Measurements from ENCODE around the gene ADGRA1.

ADGRA1 gene

DNA sequence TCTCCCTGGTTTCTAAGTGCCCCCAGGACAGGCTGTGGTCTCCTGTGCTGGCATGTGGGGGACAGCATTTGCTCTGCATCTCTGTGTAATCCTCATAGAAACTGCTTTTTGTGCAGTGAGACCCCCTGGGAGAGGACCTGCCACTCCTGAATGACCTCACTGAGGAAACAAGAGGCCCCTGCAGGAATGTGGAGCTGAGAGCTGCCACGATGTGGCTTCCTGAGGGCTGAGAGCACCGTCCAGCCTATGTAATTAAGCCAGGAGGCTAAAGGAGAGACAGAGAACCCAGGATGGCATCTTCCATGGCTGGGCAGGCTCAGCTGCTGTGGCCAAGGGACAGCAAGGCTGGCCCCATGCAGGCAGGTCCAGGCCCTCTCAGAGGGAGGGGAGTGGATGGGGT lies 32.3 kb upstream of the ADGRA1 start:
- TF ChIP-seq, protein P1, sequence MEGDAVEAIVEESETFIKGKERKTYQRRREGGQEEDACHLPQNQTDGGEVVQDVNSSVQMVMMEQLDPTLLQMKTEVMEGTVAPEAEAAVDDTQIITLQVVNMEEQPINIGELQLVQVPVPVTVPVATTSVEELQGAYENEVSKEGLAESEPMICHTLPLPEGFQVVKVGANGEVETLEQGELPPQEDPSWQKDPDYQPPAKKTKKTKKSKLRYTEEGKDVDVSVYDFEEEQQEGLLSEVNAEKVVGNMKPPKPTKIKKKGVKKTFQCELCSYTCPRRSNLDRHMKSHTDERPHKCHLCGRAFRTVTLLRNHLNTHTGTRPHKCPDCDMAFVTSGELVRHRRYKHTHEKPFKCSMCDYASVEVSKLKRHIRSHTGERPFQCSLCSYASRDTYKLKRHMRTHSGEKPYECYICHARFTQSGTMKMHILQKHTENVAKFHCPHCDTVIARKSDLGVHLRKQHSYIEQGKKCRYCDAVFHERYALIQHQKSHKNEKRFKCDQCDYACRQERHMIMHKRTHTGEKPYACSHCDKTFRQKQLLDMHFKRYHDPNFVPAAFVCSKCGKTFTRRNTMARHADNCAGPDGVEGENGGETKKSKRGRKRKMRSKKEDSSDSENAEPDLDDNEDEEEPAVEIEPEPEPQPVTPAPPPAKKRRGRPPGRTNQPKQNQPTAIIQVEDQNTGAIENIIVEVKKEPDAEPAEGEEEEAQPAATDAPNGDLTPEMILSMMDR (conservative IDR thresholded peaks at IDR 0.05; ENCODE audit: low read depth, low read length) = no peak
- DNase-seq (ENCODE audit: low read depth) = no peak
- H3K4me3 ChIP-seq (ENCODE audit: low read length) = no peak overlapping the region

DNA sequence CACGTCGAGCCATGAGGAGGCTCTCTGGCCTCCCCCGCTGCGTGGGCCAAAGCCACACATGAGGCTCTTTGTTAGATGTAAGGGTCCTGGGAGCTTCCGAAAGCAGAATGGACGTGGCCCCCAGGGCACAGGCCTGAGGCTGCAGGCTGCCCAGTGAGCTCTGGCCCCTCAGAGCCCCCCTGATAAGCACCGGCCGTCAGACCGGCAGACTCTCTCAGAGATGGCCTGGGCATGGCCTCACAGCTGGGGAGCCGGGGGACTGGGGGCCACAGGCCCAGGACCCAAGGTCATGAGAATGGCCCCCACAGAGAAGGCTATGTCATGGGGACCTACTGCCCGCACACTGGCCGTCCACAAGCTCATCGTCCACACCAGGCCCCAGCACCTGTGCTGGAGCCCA lies 31.7 kb upstream of the ADGRA1 start:
- DNase-seq (ENCODE audit: low read depth) = no peak
- no peak overlapping the region for H3K4me3 ChIP-seq (ENCODE audit: low read length)
- TF ChIP-seq, protein P1 (conservative IDR thresholded peaks at IDR 0.05; ENCODE audit: low read depth, low read length) = no peak

DNA sequence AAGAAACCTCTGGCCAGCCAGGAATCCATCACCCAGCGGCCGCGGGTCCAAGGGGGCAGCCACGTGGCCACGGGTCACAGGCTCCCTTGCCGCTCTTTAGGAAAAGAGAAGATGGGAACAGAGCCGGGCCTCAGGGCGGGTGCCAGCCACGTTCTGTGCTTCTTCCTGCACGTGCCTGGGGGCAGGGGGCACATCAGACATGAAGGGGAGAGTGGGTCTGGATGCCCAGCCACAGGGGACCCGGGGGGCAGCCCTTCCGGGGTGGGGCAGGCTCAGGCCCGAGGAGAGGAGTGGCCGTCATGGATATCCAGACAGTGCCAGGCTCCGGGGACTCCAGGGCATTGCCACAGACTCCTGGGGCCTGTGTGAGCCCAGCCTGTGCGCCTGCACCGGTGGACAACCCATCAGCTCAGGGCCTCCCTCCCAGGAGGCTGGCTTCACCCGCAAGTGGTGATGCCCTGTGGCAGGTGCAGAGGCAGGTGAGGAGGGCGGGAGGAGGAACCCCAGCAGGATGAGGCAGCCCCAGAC lies 31.0 kb upstream of the ADGRA1 start:
- H3K4me3 ChIP-seq (ENCODE audit: low read length) = no peak overlapping the region
- DNase-seq (ENCODE audit: low read depth) = no peak
- TF ChIP-seq, protein P1 (conservative IDR thresholded peaks at IDR 0.05; ENCODE audit: low read depth, low read length) = no peak

DNA sequence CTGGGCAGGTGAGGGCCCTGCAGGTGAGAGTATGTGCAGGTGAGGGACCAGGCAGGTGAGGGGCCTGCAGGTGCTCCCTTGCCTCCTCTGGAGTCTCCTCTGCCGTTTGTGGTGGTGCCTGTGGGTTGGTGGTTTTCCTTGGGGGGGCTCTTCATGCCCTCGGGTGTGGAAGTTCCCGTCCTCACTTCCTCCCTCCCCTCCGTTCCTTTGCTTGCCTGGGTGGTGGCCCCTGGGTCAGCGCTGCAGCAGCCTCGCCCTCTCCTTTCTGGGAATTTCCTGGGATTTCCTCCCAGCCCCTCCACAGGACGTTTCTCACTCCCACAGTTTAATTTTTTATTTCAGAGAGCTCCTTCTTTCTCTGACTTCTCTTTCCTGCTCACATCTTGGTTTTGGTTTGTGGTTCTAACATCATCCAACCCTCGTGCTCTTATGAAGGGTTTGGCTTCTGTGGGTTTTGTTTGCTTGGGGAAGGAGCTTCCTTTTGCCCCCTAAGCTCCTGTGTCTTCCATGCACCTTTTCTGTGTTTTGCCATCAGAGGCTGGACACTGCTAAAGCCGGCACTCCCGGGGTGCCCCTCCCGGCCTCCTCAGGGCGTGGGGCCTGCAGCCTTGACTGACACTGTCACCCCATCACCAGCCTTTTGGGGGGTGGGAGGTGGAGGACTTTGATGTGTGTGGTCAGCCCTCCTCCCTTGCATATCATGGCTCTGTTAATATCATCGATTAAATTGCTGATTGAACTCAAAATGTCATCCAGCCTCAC lies 29.2 kb upstream of the ADGRA1 start:
- no peak overlapping the region for H3K4me3 ChIP-seq (ENCODE audit: low read length)
- DNase-seq (ENCODE audit: low read depth) = no peak
- TF ChIP-seq, protein P1 (conservative IDR thresholded peaks at IDR 0.05; ENCODE audit: low read depth, low read length) = no peak

DNA sequence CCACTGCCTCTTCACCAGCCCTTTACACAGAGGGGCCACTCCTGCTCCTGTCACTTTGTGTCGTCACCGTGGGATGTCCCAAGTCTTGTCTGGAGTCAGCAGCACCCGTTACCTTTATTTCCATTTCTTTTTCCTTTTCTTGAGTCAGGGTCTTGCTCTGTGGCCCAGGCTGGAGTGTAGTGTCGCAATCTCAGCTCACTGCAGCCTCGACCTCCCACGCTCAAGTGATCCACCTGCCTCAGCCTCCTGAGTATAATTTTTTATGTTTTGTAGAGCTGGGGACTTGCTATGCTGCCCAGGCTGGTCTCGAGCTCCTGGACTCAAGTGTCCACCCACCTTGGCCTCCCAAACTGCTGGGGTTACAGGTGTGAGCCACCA lies 28.6 kb upstream of the ADGRA1 start:
- no peak for DNase-seq (ENCODE audit: low read depth)
- TF ChIP-seq, protein P1 (conservative IDR thresholded peaks at IDR 0.05; ENCODE audit: low read depth, low read length) = no peak
- H3K4me3 ChIP-seq (ENCODE audit: low read length) = no peak overlapping the region

DNA sequence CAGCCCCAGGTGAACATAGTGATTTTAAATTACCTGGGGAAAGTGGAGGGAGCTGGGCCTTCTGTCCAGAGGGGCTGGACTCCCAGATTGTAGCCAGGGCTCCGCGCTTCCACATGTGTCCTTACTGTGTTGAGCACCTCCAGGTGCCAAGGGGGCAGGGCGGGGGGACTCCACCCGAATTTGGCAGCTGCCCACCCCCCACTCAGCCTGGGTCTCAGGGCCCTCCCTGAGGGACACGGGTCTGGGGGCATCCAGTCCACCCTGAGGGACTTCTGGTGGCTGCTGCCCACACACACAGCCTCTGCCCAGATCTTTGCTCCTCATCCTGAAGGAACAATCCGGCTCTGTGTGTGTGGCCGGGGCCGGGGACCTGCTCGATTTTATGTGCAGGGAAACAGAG lies 28.2 kb upstream of the ADGRA1 start:
- no peak overlapping the region for H3K4me3 ChIP-seq (ENCODE audit: low read length)
- no peak for DNase-seq (ENCODE audit: low read depth)
- TF ChIP-seq, protein P1 (conservative IDR thresholded peaks at IDR 0.05; ENCODE audit: low read depth, low read length) = no peak

DNA sequence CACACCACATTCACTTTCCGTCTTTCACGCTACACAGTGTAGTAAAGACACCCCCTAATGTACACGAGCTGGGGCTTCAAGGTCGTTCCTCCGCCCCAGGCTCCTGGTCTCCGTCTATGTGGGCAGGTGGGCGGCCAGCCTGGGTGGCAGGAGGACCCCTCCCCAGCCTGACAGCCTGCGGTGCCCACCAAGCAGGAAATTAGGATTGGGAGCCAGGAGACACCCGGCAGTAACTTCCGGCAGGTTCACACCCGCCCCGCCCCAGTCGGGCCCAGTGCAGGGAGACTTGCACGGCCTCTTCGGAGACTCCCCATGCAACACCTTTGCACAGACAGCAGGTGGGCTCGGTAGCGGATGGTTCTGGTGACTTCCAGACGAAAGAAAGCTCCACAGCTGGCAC lies 27.7 kb upstream of the ADGRA1 start:
- TF ChIP-seq, protein P1 (conservative IDR thresholded peaks at IDR 0.05; ENCODE audit: low read depth, low read length) = no peak
- no peak for DNase-seq (ENCODE audit: low read depth)
- no peak overlapping the region for H3K4me3 ChIP-seq (ENCODE audit: low read length)
